GM12864 (cell line): ENCODE data around the gene IVNS1ABP.
"Not testable (repeated sequence)": the region's sequence is repeated elsewhere in the genome, so short reads cannot be mapped to it uniquely, and the experiment has no call there.

ENCODE experiments used
- DNase-seq: peaks from one replicate; pipeline ENCODE4 v3.0.0-alpha.2; 2011; ENCODE audit warnings: low read depth
- H3K4me3 ChIP-seq: 2 replicates; pipeline ENCODE4 v1.5.1; 2011; ENCODE audit warnings: mild to moderate bottlenecking, low read depth, low read length, control low read depth
- CTCF ChIP-seq: IDR thresholded peaks from 2 replicates; pipeline ENCODE4 v1.5.1; 2011; ENCODE audit warnings: low read depth, mild to moderate bottlenecking, moderate library complexity, low read length, control low read depth, inconsistent platforms; ENCODE audit errors: missing control alignments

IVNS1ABP gene

GRCh38 chr1:185262151-185262550, 54.9 kb downstream of the IVNS1ABP start:
- no peak for DNase-seq
- H3K4me3 ChIP-seq = no peak overlapping the region
- no peak for TF ChIP-seq CTCF

GRCh38 chr1:185260611-185261010, 56.4 kb downstream of the IVNS1ABP start:
- TF ChIP-seq CTCF = no peak
- no peak for DNase-seq
- no peak overlapping the region for H3K4me3 ChIP-seq

GRCh38 chr1:185258676-185259075, 58.4 kb downstream of the IVNS1ABP start:
- DNase-seq = no peak
- no peak overlapping the region for H3K4me3 ChIP-seq
- TF ChIP-seq CTCF = no peak

- no peak overlapping the region for H3K4me3 ChIP-seq
- no peak for DNase-seq
- no peak for TF ChIP-seq CTCF
These were observed 59.2 kb downstream of the IVNS1ABP start for GRCh38 chr1:185257950-185258208.

GRCh38 chr1:185257116-185257949, 59.7 kb downstream of the IVNS1ABP start:
- H3K4me3 ChIP-seq = not testable (repeated sequence)

GRCh38 chr1:185255595-185255994, 61.4 kb downstream of the IVNS1ABP start:
- not testable (repeated sequence) for H3K4me3 ChIP-seq, DNase-seq

More at GRCh38 chr1:185257116-185257949, 59.7 kb downstream of the IVNS1ABP start:
- not testable (repeated sequence) for DNase-seq

- H3K4me3 ChIP-seq, DNase-seq: not testable (repeated sequence)
These were observed 64.6 kb downstream of the IVNS1ABP start for GRCh38 chr1:185252404-185252803.

- H3K4me3 ChIP-seq, DNase-seq: not testable (repeated sequence)
These were observed 65.1 kb downstream of the IVNS1ABP start for GRCh38 chr1:185251928-185252327.

- TF ChIP-seq CTCF = no peak
- no peak overlapping the region for H3K4me3 ChIP-seq
- no peak for DNase-seq
These were observed 67.0 kb downstream of the IVNS1ABP start for GRCh38 chr1:185250063-185250462.
